Bone marrow (tissue), 2 donors: ENCODE data around the gene TRIP10.

Experiments used
- DNase-seq, 2 donors: peaks; one replicate each; lab custom pipeline; 2025; lab: John Stamatoyannopoulos, UW

TRIP10 gene

DNA sequence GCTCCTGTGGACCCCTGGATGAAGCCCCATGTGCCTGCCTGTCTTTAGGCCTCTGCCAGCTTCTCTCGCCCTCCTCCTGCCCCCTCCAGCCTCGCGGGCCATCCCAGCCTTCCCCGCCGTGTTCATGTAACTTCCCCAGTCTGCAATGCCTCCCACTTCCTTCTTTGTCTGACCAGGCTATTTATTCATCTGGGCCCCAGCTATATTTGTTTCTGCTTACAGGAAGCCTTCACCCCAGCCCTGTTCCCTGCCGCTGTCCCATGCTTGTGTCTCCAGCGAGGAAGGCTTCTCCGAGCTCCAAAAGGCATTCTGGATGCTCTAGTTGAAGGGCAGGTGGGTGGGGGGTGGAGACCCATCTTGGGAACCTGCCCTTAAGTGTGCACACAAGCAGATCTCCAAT, 11.1 kb upstream of the TRIP10 start:
- DNase-seq, result peak; percentile 34 to 56

DNA sequence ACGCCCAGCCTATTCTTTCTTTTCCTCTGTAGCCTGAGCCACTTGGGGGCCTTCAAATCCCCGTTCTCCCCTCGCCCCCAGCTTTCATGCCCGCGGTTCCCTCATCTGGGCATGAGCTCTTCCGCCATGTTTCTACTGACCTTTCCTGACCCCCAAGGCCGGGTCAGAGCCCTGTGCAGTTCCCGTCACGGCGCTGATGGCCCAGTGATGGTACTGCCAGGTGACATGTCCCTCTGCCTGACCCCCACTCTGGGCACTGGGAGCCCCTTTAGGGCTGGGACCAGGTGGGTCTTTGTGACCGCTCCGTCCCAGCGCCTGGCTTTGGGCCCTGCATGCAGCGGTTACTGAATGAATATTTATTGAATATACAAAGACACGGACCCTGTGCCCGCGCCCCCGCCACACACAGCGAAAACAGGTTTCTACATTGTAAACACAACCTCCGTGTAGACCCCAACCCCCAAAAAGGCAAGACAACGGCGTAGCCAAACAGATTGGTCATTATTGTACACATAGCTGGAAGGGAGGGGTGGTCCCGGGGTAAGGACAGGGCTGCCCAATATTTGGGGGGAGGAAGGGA, 9.8 kb upstream of the TRIP10 start:
- no peak for DNase-seq

DNA sequence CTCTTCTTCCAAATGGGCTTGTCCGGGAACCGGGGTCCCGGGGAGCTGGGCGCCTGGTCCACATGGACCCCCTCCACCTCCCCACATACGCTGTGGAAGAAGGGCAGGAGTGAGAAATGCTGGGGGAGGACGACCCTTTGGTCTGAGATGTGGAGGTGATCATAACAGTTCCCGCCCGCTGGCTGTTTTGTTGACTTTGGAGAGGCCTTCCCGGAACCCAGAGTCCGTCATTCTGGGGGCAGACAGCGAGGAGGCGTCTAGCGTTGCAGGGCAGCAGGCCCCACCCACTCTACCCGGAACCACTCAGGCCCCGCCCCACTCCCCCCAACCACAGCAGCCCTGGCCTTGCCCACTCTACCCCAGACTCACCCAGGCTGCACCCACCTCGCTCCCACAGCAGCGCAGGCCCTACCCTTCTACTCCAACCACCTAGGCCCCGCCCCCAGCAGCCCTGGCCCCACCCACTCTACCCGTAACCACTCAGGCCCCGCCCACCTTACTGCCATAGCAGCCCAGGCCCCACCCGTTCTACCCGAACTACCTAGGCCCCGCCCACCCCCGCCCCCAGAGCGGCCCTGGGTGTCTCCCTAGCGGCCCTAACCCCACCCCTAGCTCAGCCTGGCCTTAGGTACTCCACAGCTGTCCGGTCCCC, 9.2 kb upstream of the TRIP10 start:
- no peak for DNase-seq

DNA sequence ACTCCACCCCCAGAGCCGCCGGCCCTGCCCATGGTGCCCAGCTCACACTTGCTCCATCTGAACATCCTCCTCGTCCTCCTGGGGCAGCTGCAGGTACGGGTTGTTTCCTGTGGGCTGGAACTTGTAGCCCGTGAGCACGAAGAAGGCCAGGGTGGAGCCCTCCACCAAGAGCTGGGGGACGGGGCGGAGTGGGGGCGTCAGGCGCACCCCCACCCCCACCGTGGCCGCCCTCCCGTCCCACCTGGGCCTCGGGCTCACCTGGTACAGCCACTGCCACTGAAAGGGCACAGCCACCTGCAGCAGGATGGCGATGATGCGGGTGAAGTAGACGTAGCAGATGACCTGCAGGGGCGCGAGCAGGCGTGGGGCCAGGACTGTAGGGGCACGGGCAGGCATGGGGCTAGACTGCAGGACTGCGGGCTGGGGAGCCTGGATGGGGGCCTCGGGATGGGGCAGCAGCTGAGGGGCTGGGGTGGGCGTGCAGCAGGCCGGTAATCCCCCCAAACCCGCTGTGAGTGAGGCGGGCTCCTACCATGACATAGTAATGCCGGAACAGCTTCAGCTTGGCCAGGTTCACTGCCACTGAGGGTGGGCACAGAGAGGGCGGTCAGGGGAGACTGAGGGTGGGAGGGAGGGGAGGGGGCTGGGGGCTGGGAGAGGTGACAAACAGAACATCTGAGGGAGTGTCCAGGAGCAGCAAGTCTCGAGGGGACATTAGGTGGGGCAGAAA, 8.4 kb upstream of the TRIP10 start:
- DNase-seq, result no peak

DNA sequence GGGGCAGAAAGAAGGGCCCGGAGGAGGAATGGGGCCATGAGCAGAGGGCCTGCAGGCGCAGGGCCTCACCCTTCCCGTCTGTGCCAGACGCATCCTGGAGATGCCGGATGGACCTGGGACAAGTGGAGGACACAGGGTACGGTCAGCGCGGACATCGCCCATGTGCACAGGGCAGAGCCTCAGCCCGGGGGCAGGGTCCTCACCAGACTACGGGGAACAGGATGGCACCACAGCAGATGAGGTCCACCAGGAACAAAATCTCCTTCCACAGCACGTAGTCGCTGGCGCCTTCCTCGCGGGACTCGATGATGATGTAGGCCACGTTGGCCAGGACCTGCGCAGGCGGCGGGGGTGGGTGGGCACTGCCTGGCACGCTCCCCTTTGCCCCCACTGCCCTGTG, 7.7 kb upstream of the TRIP10 start:
- no peak for DNase-seq

GRCh38 chr19:6732803-6733337, 6.6 kb upstream of the TRIP10 start:
- DNase-seq, result no peak

DNA sequence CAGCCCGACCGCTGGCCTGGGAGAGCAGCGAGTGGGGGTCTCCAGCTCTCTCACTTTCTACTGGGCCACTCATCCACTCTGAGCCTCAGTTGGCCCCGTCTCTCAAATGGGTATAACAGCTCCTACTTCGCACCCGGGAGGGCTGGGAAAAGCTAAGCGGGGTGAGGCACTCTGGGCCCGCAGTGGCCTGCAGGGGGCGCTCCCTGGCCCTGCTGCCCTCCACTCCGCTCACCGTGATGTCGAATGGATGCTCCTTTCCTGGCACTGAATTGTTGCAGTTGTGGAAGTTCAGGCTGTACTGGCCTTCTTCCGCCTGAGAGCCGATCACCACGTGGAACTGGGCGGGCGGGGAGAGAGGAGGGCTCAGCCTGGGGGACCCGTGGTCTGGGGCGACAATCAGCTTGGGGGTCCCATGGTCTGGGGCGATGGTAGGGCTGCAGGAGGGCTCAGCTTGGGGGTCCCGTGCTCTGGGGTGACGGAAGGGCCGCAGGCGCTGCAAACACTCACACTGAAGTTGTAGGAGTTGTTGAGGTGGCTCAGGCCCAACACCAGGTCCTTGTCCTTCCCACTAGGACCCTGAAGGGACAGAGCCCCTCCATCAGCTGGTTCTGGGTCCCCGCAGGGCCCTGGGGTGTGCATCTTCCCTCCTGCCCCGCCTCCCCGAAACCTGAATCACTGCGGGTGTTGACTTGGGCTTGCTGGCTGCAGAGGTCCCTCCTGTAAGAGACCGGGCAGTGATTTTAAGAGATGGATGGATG, 6.0 kb upstream of the TRIP10 start:
- DNase-seq, result no peak

- DNase-seq, result no peak
Measured at GRCh38 chr19:6734096-6734696, 5.3 kb upstream of the TRIP10 start.

DNA sequence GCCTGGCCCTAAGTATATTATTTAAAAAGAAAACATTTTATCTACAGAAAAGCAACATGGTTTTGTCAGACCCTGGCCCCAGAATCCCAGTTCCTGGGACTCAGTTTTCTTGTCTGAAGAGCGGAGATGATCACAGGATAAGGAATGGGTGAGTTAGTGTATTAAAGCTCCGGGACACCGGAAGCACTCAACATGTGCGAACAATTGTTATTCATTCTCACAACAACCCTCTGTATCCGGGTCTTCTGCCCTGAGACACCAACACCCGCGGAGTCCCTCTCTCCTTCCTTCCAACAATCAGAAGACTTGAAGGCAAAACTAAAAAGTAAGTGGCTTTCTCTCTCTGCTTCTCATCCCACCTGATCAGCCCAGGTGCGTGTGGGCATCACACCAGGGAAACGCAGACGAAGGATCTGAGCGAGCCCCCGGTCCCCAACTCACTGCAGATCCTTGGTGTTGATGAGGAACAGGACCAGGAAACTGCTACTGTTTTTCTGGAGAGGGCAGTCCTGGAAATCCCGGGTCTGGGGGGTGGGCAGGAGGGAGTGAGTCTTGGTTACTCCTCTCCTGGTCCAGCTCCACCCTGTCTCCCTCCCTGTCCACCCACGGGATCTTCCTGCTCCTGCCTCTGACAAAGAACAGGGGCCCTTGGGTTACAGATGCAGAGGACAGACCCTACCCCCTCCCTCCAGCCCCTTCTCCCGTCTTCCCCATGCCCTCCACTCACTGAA, 4.1 kb upstream of the TRIP10 start:
- DNase-seq, result no peak

DNA sequence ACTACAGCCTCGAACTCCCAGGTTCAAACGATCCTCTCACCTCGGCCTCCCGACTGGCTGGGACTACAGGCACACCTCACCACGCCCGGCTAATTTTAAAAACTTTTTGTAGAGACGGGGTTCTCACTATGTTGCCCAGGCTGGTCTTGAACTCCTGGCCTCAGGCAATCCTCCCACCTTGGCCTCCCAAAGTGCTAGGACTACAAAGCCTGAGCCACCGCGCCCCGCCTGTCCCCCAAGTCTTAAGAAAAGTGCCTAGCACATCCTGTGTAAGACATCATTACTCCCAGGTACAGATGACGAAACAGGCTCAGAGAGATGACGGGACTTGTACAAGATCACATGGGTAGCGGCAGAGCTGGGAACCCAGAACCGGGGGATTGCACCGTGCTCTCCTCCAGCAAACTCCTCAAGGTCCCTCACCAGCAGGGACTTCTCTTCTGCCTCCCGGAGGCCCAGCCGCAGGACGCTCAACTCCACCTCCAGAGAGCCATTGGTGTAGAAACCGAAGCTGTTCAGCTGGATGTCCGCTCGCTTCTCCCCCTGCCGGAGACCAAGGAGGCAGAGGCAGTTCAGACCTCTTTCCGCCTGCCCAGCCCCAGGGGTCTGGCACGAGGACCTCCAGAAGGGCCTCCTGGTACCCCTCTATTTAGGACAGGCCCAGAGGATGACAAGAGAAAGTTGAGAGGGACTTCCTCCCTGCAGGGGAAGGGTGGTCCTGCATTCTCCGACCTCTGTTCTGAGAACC, 3.1 kb upstream of the TRIP10 start:
- DNase-seq, result peak; percentile 58 to 70

- DNase-seq, result no peak
Measured at GRCh38 chr19:6736917-6737283, 2.6 kb upstream of the TRIP10 start.

GRCh38 chr19:6737284-6737872, 2.1 kb upstream of the TRIP10 start, which contains the start of gene GPR108:
Gene GPR108 (minus strand): TSS chr19:6737580. CDS start chr19:6737576, 4 bp downstream.
- DNase-seq, result peak; percentile 87 to 99

DNA sequence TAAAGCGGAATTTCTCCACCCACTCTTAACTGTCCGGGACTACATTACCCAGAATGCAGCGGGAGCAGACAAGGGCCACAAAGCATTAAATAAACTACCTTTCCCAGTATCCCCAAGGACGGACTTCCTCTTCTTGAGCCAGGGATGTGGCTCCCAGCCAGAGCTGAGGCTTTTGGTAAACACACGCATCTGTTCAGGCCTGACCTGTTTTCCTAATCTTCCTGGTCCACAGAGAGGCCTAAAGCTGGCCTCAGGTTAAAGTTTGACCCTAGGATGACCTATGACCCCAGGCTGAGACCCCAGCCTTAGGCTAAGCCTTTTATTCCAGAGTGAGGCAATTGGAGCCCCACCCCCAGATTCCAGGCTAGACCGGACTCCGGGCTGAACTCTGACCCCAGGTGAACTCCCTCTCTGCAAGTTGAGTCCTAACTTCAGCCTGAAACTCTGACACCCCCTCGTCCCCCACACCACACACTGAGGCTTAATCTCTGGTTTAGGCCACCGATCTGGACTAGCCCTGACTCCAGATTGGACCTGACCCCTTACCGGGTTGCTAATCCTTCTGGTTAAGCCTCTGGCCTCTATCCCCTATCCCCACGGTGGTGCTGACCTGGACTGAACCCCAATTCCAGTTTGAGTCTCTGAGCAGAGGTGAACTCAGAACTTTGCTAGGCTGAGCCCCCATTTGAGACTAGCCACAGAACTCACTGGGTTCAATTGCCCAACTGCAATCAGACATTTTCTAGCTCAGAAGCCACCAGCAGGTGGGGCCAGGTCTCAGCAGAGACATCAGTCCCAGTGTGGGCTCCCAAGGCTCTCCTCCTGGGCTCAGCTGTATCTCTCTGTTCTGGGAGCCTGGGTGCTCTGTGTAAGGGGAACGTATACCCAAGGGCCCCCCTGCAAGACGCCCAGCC, 1.4 kb upstream of the TRIP10 start:
- DNase-seq, result peak; percentile 54 to 71

- peak in 1 of 2 donors; percentile 44 for DNase-seq
Measured at GRCh38 chr19:6738787-6739389, 592 bp upstream of the TRIP10 start.

DNA sequence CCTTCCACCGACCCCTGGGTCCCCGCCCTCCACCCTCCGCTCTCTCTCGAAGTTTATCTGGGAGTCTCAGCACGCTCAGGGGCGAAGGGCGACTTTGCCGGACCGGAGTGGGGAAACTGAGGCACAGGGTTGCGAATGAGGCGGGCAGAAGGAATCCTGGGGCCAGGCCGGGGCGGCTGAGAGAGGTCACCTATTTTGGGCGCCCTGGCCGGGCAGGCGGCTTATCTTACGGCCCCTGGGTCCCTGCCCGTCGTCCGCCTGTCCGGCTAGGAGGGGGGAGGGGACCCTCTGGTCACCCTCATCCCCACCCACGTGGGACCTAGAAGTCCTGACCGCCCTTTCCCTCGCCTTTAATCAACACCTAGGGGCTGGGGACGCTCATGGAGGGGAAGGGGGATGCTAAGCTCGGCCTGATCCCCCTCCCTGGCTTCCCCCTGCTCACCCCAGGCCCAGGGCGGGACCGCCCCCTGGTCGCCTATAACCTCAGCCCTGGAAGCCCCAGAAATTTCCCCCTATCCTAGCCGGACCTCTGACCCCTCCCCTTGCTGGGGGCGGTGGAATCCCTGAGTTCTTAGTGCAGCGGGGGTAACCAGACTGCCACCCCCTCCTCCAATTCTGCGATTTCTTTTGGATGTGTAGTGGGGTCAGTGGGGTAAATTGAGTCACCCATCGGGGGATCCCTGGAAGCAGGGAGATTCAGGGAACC, 556 bp downstream of the TRIP10 start:
- DNase-seq, result peak in 1 of 2 donors; percentile 45

DNA sequence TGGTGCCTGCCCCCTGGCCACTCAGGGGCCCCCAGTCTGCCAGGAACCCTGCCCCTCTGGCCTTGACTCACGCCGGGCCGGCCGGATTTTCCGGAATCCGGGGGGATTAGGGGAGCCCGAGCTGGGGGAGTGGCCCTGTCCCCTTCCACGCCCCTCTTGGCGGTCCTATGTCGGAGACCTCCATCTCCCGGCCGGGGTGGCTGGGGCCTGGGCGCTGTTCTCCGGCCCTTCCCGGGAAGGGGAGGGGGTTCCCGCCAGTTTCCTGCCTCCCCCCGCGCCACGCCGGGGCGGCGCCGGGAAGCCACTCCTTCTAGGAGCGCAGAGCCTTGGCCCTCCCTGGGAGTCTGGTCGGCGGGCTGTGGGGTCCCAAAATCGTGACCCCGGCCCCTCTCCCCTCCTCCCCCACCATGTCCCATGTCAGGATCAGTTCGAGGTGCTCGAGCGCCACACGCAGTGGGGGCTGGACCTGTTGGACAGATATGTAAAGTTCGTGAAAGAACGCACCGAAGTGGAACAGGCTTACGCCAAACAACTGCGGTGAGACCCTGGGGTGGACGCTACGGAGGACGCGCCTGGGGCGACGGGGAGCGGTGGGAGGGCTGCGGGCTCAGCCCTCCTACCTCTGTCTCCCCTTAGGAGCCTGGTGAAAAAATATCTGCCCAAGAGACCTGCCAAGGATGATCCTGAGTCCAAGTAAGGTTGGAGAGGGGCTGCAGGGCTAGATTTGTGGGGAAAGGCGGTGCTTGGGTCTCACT, 1.3 kb downstream of the TRIP10 start:
- peak in 1 of 2 donors; percentile 45 for DNase-seq

DNA sequence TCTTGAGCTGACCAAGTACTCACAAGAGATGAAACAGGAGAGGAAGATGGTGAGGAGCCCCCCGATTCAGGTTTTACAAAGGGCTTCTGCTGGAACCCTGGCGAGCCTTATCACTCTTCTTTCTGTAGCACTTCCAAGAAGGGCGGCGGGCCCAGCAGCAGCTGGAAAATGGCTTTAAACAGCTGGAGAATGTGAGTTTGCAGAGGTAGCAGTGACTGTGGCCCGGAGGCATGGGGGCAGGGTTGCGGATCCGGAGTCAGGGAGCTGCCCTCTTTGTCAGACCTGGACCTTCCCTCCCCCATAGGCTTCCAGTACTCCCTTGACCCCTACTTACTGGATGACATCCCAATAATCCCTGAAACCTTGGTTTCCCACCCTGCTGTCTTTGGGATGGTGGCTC, 3.6 kb downstream of the TRIP10 start:
- DNase-seq, result no peak
